ENCODE results near the gene PTGIR.

DNA sequence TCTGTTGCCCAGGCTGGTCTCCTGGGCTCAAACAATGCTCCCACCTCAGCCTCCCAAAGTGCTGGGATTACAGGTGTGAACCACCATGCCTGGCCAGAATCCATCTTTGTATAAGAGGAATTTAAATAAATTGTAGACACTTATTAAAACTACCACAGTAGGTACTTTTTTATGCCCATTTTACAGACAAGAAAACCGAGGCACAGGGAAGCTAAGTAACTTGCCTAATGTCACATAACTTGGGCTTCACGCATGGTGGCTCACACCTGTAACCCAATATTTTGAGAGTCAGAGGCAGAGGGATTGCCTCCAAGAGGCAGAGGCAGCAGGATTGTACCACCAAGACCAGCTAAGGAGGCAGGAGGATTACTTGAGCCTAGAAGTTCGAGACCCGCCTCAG, 46.4 kb downstream of the PTGIR start:
- TF ChIP-seq POLR2AphosphoS5 (IDR thresholded peaks at IDR 0.05; ENCODE audit: borderline replicate concordance, low read depth, low read length): no peak
- TF ChIP-seq EZH2 (IDR thresholded peaks at IDR 0.05): no peak

All from SK-N-MC (cell line).